ENCODE measurements around the gene PDZD4.

Gene PDZD4

GRCh38 chrX:153797415-153798015 lies 32.8 kb downstream of the PDZD4 start:
- DNase-seq (ENCODE audit: insufficient read length, low spot score) (no peak), FAIRE-seq (no peak)
- no peak for TF ChIP-seq POLR2AphosphoS5 (IDR thresholded peaks at IDR 0.05; ENCODE audit: low read depth, low read length)

GRCh38 chrX:153794897-153795816 lies 35.2 kb downstream of the PDZD4 start:
- TF ChIP-seq POLR2A (IDR thresholded peaks at IDR 0.05; ENCODE audit: low read depth, low read length) (no peak), POLR2AphosphoS5 (IDR thresholded peaks at IDR 0.05; ENCODE audit: low read depth, low read length) (no peak), POU2F2 (IDR thresholded peaks at IDR 0.05; ENCODE audit: low read depth, low read length) (no peak), SPI1 (IDR thresholded peaks at IDR 0.05; ENCODE audit: low read depth, low read length) (no peak), PAX5 (IDR thresholded peaks at IDR 0.05; ENCODE audit: insufficient read depth, low read length, severe bottlenecking) (no peak), TAF1 (IDR thresholded peaks at IDR 0.05; ENCODE audit: low read depth, low read length) (no peak)
- DNase-seq (ENCODE audit: insufficient read length, low spot score) (no peak), FAIRE-seq (peak; percentile 66)

- TF ChIP-seq TAF1 (IDR thresholded peaks at IDR 0.05; ENCODE audit: low read depth, low read length) = peak; percentile 82
- TF ChIP-seq POLR2A (IDR thresholded peaks at IDR 0.05; ENCODE audit: low read depth, low read length) = peak; percentile 82
- TF ChIP-seq POU2F2 (IDR thresholded peaks at IDR 0.05; ENCODE audit: low read depth, low read length) = no peak
- peak; percentile 67; the same call in 1 of the 2 replicates for TF ChIP-seq POLR2AphosphoS5 (IDR thresholded peaks at IDR 0.05; ENCODE audit: low read depth, low read length)
- FAIRE-seq (peak; percentile 100), DNase-seq (ENCODE audit: insufficient read length, low spot score) (peak; percentile 95)
Measured at GRCh38 chrX:153794018-153794896, 36.1 kb downstream of the PDZD4 start, which contains the start of the genes IDH3G and SSR4. Gene IDH3G (minus strand): TSS chrX:153794375. CDS start chrX:153794326, 49 bp downstream. Gene SSR4 (plus strand): TSS chrX:153794668. CDS start chrX:153794688, 20 bp downstream.

GRCh38 chrX:153793291-153793690 lies 37.1 kb downstream of the PDZD4 start:
- TF ChIP-seq TAF1 (IDR thresholded peaks at IDR 0.05; ENCODE audit: low read depth, low read length) (no peak), POU2F2 (IDR thresholded peaks at IDR 0.05; ENCODE audit: low read depth, low read length) (no peak), SPI1 (IDR thresholded peaks at IDR 0.05; ENCODE audit: low read depth, low read length) (no peak), PAX5 (IDR thresholded peaks at IDR 0.05; ENCODE audit: insufficient read depth, low read length, severe bottlenecking) (no peak), POLR2A (IDR thresholded peaks at IDR 0.05; ENCODE audit: low read depth, low read length) (no peak), POLR2AphosphoS5 (IDR thresholded peaks at IDR 0.05; ENCODE audit: low read depth, low read length) (no peak)
- DNase-seq (ENCODE audit: insufficient read length, low spot score) (no peak), FAIRE-seq (no peak)

GRCh38 chrX:153792368-153792767 lies 38.0 kb downstream of the PDZD4 start:
- DNase-seq (ENCODE audit: insufficient read length, low spot score) = no peak
- no peak for TF ChIP-seq POLR2A (IDR thresholded peaks at IDR 0.05; ENCODE audit: low read depth, low read length)
- no peak for TF ChIP-seq TAF1 (IDR thresholded peaks at IDR 0.05; ENCODE audit: low read depth, low read length)
- no peak for TF ChIP-seq POU2F2 (IDR thresholded peaks at IDR 0.05; ENCODE audit: low read depth, low read length)
- no peak for TF ChIP-seq PAX5 (IDR thresholded peaks at IDR 0.05; ENCODE audit: insufficient read depth, low read length, severe bottlenecking)
- TF ChIP-seq POLR2AphosphoS5 (IDR thresholded peaks at IDR 0.05; ENCODE audit: low read depth, low read length) = no peak
- TF ChIP-seq SPI1 (IDR thresholded peaks at IDR 0.05; ENCODE audit: low read depth, low read length) = no peak
- FAIRE-seq = no peak

- no peak for DNase-seq (ENCODE audit: insufficient read length, low spot score)
- TF ChIP-seq POLR2A (IDR thresholded peaks at IDR 0.05; ENCODE audit: low read depth, low read length) = no peak
- TF ChIP-seq TAF1 (IDR thresholded peaks at IDR 0.05; ENCODE audit: low read depth, low read length) = no peak
- TF ChIP-seq POLR2AphosphoS5 (IDR thresholded peaks at IDR 0.05; ENCODE audit: low read depth, low read length) = no peak
- TF ChIP-seq PAX5 (IDR thresholded peaks at IDR 0.05; ENCODE audit: insufficient read depth, low read length, severe bottlenecking) = no peak
- TF ChIP-seq SPI1 (IDR thresholded peaks at IDR 0.05; ENCODE audit: low read depth, low read length) = no peak
- TF ChIP-seq POU2F2 (IDR thresholded peaks at IDR 0.05; ENCODE audit: low read depth, low read length) = no peak
- FAIRE-seq = peak; percentile 43
Measured at GRCh38 chrX:153791104-153791852, 39.1 kb downstream of the PDZD4 start.

- TF ChIP-seq TAF1 (IDR thresholded peaks at IDR 0.05; ENCODE audit: low read depth, low read length) (no peak), POU2F2 (IDR thresholded peaks at IDR 0.05; ENCODE audit: low read depth, low read length) (no peak), PAX5 (IDR thresholded peaks at IDR 0.05; ENCODE audit: insufficient read depth, low read length, severe bottlenecking) (no peak), POLR2AphosphoS5 (IDR thresholded peaks at IDR 0.05; ENCODE audit: low read depth, low read length) (no peak), SPI1 (IDR thresholded peaks at IDR 0.05; ENCODE audit: low read depth, low read length) (no peak), POLR2A (IDR thresholded peaks at IDR 0.05; ENCODE audit: low read depth, low read length) (no peak)
- FAIRE-seq = no peak
- no peak for DNase-seq (ENCODE audit: insufficient read length, low spot score)
Measured at GRCh38 chrX:153789654-153790053, 40.7 kb downstream of the PDZD4 start.

GRCh38 chrX:153786669-153787068 lies 43.7 kb downstream of the PDZD4 start:
- no peak for FAIRE-seq
- DNase-seq (ENCODE audit: insufficient read length, low spot score) = no peak
- TF ChIP-seq TAF1 (IDR thresholded peaks at IDR 0.05; ENCODE audit: low read depth, low read length) = no peak
- no peak for TF ChIP-seq POU2F2 (IDR thresholded peaks at IDR 0.05; ENCODE audit: low read depth, low read length)
- no peak for TF ChIP-seq POLR2AphosphoS5 (IDR thresholded peaks at IDR 0.05; ENCODE audit: low read depth, low read length)
- TF ChIP-seq SPI1 (IDR thresholded peaks at IDR 0.05; ENCODE audit: low read depth, low read length) = no peak
- no peak for TF ChIP-seq PAX5 (IDR thresholded peaks at IDR 0.05; ENCODE audit: insufficient read depth, low read length, severe bottlenecking)
- no peak for TF ChIP-seq POLR2A (IDR thresholded peaks at IDR 0.05; ENCODE audit: low read depth, low read length)

Measured in GM12891 (cell line).